Hepatocyte (in vitro differentiated cells): ENCODE data around the gene CHST15. TPM values are rescaled to one million over a fixed set of nuclear protein-coding genes. Genes with fewer than 3 reads are reported as not detected.

Experiments
- DNase-seq: peaks from one replicate; pipeline ENCODE4 v3.0.0-alpha.2; 2016; ENCODE audit warnings: low spot score
- H2AFZ ChIP-seq: fragments of 200-600 bp; sonication (generic); 2 replicates; pipeline ENCODE4 v1.6.0; 2016; ENCODE audit warnings: antibody characterized with exemption, mild to moderate bottlenecking
- H3K27ac ChIP-seq: fragments of 200-600 bp; sonication (generic); 2 replicates; pipeline ENCODE4 v1.5.1; 2016; ENCODE audit warnings: mild to moderate bottlenecking
- H3K27me3 ChIP-seq: fragments of 200-600 bp; sonication (generic); 2 replicates; pipeline ENCODE4 v1.6.1; 2016
- H3K36me3 ChIP-seq: fragments of 200-600 bp; sonication (generic); replicated peaks from 2 replicates; pipeline ENCODE4 v1.5.1; 2016; ENCODE audit warnings: low read depth; ENCODE audit not compliant: insufficient read depth
- H3K4me1 ChIP-seq: fragments of 200-600 bp; sonication (generic); 2 replicates; pipeline ENCODE4 v1.5.1; 2016; ENCODE audit warnings: mild to moderate bottlenecking, moderate library complexity; ENCODE audit not compliant: insufficient read depth
- H3K4me2 ChIP-seq: fragments of 200-600 bp; sonication (generic); 2 replicates; pipeline ENCODE4 v1.6.0; 2016
- H3K4me3 ChIP-seq: fragments of 200-600 bp; sonication (generic); 2 replicates; pipeline ENCODE4 v1.5.1; 2016; ENCODE audit warnings: mild to moderate bottlenecking
- H3K79me2 ChIP-seq: fragments of 200-600 bp; sonication (generic); 2 replicates; pipeline ENCODE4 v1.6.0; 2017; ENCODE audit warnings: mild to moderate bottlenecking
- H3K9me2 ChIP-seq: fragments of 200-600 bp; sonication (generic); replicated peaks from 2 replicates; pipeline ENCODE4 v1.6.0; 2017; ENCODE audit warnings: mild to moderate bottlenecking; ENCODE audit not compliant: insufficient read depth
- H3K9me3 ChIP-seq: fragments of 200-600 bp; sonication (generic); 2 replicates; pipeline ENCODE4 v1.5.1; 2016; ENCODE audit warnings: low read depth, mild to moderate bottlenecking
- H4K20me1 ChIP-seq: fragments of 200-600 bp; sonication (generic); 2 replicates; pipeline ENCODE4 v1.6.0; 2016; ENCODE audit warnings: mild to moderate bottlenecking; ENCODE audit not compliant: insufficient read depth, poor library complexity, severe bottlenecking
- EZH2 ChIP-seq: fragments of 200-600 bp; sonication (generic); IDR thresholded peaks from 2 replicates; pipeline ENCODE4 v1.6.1; 2016; ENCODE audit warnings: antibody characterized with exemption, mild to moderate bottlenecking, borderline replicate concordance
- EZH2phosphoT487 ChIP-seq: fragments of 200-600 bp; sonication (generic); IDR thresholded peaks from one replicate; pipeline ENCODE4 v1.6.1; 2018; ENCODE audit warnings: antibody characterized with exemption, mild to moderate bottlenecking, low read depth, moderate library complexity; ENCODE audit not compliant: unreplicated experiment, severe bottlenecking
- WGBS: methylation state at CpG from one replicate; pipeline ENCODE4 v1.1.6; 2016; ENCODE audit warnings: low lambda C conversion rate; ENCODE audit errors: missing lambda C conversion rate; 5-methylcytosine and 5-hydroxymethylcytosine counted together
- polyA plus RNA-seq: library from polyadenylated mRNA; unstranded; fragments of >200 nt; fragmentation: Nextera tagmentation; extraction: Ambion mirVana; gene quantifications from 2 replicates; pipeline ENCODE4 v1.2.1, GENCODE V29; 2016
- total RNA-seq: library from RNA; depleted of rRNA; stranded (reverse); fragments of >200 nt; gene quantifications from 2 replicates; pipeline ENCODE4 v1.2.3, GENCODE V29; 2014
- TF ChIP-seq, protein P1 (sequence below): fragments of 200-600 bp; sonication (generic); IDR thresholded peaks from 2 replicates; pipeline ENCODE4 v1.5.1; 2016; ENCODE audit warnings: antibody characterized with exemption, mild to moderate bottlenecking; ENCODE audit not compliant: poor library complexity

Gene CHST15
- total and polyA plus RNA-seq, 2 experiments from 2014 or later: 3.9 to 4.5 TPM

- Histone ChIP-seq H3K9me3 (no peaks in the 10 kb centered on the region), H2AFZ (no peak overlapping the region), H3K79me2 (no peaks in the 10 kb centered on the region), H3K27me3 (no peaks in the 10 kb centered on the region), H4K20me1 (no peaks in the 10 kb centered on the region), H3K4me2 (no peak overlapping the region), H3K9me2 (no peaks in the 10 kb centered on the region), H3K4me3 (no peak overlapping the region), H3K27ac (no peak overlapping the region), H3K36me3 (no peaks in the 10 kb centered on the region), H3K4me1 (no peaks in the 10 kb centered on the region)
- TF ChIP-seq, protein P1, sequence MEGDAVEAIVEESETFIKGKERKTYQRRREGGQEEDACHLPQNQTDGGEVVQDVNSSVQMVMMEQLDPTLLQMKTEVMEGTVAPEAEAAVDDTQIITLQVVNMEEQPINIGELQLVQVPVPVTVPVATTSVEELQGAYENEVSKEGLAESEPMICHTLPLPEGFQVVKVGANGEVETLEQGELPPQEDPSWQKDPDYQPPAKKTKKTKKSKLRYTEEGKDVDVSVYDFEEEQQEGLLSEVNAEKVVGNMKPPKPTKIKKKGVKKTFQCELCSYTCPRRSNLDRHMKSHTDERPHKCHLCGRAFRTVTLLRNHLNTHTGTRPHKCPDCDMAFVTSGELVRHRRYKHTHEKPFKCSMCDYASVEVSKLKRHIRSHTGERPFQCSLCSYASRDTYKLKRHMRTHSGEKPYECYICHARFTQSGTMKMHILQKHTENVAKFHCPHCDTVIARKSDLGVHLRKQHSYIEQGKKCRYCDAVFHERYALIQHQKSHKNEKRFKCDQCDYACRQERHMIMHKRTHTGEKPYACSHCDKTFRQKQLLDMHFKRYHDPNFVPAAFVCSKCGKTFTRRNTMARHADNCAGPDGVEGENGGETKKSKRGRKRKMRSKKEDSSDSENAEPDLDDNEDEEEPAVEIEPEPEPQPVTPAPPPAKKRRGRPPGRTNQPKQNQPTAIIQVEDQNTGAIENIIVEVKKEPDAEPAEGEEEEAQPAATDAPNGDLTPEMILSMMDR: no peak
- no peak for TF ChIP-seq EZH2
- TF ChIP-seq EZH2phosphoT487: no peak
- no peak for DNase-seq
- WGBS: 95% methylated on average over 6 of the region's 6 CpGs
These were observed 45.8 kb downstream of the CHST15 start for GRCh38 chr10:124047427-124048152.

DNA sequence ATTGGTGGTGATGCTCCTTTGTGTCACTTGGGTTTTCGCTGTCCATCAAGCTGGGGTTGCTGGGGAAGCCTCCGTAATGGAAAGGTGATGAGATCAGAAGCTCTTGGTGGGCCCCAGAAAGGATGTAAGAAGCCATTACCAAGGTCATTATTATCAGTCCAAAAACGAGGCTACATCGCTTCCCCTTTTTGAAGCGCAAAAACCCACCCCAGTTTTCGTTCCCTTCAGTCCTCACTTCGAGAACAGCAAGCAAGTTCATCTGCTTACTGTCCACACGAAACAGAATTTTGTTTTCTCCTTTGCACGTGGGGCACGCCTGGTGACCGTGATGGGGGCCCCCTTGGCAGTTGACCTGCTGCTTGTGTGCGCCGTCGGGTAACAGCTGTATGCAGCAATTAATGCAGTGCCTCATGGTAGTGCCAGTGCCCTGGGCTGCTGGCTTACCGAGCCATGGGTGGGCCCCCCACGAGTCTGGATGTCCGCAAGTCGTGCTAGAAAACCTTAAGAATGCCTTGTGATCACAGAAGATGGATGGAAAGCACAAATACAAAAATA is 47.5 kb downstream of the CHST15 start:
- Histone ChIP-seq H3K4me3 (no peak overlapping the region), H2AFZ (no peak overlapping the region), H3K9me2 (no peaks in the 10 kb centered on the region), H3K79me2 (no peaks in the 10 kb centered on the region), H3K4me1 (no peaks in the 10 kb centered on the region), H3K27me3 (no peaks in the 10 kb centered on the region), H3K9me3 (no peaks in the 10 kb centered on the region), H3K36me3 (no peaks in the 10 kb centered on the region), H4K20me1 (no peaks in the 10 kb centered on the region), H3K27ac (no peak overlapping the region), H3K4me2 (no peak overlapping the region)
- no peak for DNase-seq
- TF ChIP-seq, protein P1: no peak
- TF ChIP-seq EZH2: no peak
- no peak for TF ChIP-seq EZH2phosphoT487
- 95% methylated on average over 18 of the region's 18 CpGs for WGBS

DNA sequence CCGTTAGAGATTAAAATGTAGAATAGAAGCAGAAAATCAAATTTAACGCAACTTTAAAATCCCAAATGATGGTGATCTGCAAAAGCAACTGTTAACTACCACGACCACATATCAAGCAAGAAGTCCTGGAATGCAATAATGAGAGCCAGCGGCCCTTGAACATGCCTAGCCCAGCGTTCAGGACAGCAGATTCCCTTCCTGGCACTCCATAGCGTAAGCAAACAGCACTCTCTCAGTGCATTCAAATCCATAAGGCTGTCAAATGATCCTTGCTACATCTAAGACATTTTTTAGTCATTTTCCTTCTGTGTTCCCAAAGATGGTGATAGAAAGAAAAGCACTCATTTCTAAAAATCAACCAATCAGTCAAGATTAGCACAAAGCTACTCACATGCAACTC is 48.1 kb downstream of the CHST15 start:
- no peak for TF ChIP-seq EZH2phosphoT487
- TF ChIP-seq, protein P1: no peak
- no peak for TF ChIP-seq EZH2
- no peaks in the 10 kb centered on the region for H3K79me2 ChIP-seq
- no peak overlapping the region for H3K4me2 ChIP-seq
- no peaks in the 10 kb centered on the region for H3K27me3 ChIP-seq
- no peak overlapping the region for H2AFZ ChIP-seq
- no peak overlapping the region for H3K4me3 ChIP-seq
- H3K4me1 ChIP-seq: no peaks in the 10 kb centered on the region
- no peak for DNase-seq
- WGBS: 65% methylated on average over 6 of the region's 6 CpGs
- H3K27ac ChIP-seq: no peak overlapping the region
- H4K20me1 ChIP-seq: no peaks in the 10 kb centered on the region
- H3K36me3 ChIP-seq: no peaks in the 10 kb centered on the region
- H3K9me2 ChIP-seq: no peaks in the 10 kb centered on the region
- no peaks in the 10 kb centered on the region for H3K9me3 ChIP-seq
